H1 (cell line): ENCODE results near the gene TTC28. TPM values are rescaled to one million over a fixed set of nuclear protein-coding genes. Genes with fewer than 3 reads are reported as not detected.

Source experiments
- CTCF ChIA-PET: fragments of 300-600 bp; sonication (Branson Sonifier 250); formaldehyde crosslinking; loops from one replicate; lab custom pipeline; 2021; ENCODE audit not compliant: partially characterized antibody; lab: Charles Lee
- POLR2A ChIA-PET: fragments of 300-600 bp; sonication (Branson Sonifier 250); formaldehyde crosslinking; loops from one replicate; lab custom pipeline; 2021; ENCODE audit warnings: inconsistent platforms; ENCODE audit not compliant: partially characterized antibody; lab: Charles Lee
- DNase-seq, 2 experiments: peaks; one replicate each; pipeline versions ENCODE4 v3.0.0 to v3.0.0-alpha.2; 2010 to 2022; ENCODE audit warnings: low spot score in 2 of 2, low read depth in 1 of 2, mixed read lengths in 1 of 2
- FAIRE-seq: peaks from 2 replicates; lab custom pipeline; 2011; peaks lifted over from hg19 to GRCh38; lab: Jason Lieb, UNC
- H2AFZ ChIP-seq: 2 replicates; pipeline ENCODE4 v1.8.1; 2012; ENCODE audit warnings: low read length, inconsistent platforms
- H2AK5ac ChIP-seq: 2 replicates; pipeline ENCODE4 v1.6.1; 2013; ENCODE audit warnings: low read depth, low read length
- H2BK120ac ChIP-seq: replicated peaks from 2 replicates; pipeline ENCODE3; 2013; ENCODE audit warnings: low read depth, low read length, inconsistent platforms
- H2BK12ac ChIP-seq: 2 replicates; pipeline ENCODE4 v1.6.1; 2013; ENCODE audit warnings: low read depth, low read length
- H2BK15ac ChIP-seq: 2 replicates; pipeline ENCODE4 v1.6.1; 2013; ENCODE audit warnings: low read length
- H2BK20ac ChIP-seq: 2 replicates; pipeline ENCODE4 v1.6.1; 2013; ENCODE audit warnings: low read length
- H2BK5ac ChIP-seq: 2 replicates; pipeline ENCODE4 v1.6.1; 2013; ENCODE audit warnings: low read depth, low read length
- H3K14ac ChIP-seq: 2 replicates; pipeline ENCODE4 v1.6.1; 2013; ENCODE audit warnings: inconsistent platforms; ENCODE audit not compliant: insufficient read length
- H3K18ac ChIP-seq: 2 replicates; pipeline ENCODE4 v1.6.1; 2013; ENCODE audit warnings: low read length; ENCODE audit errors: extremely low read depth
- H3K23ac ChIP-seq: 2 replicates; pipeline ENCODE4 v1.6.1; 2013; ENCODE audit warnings: inconsistent platforms; ENCODE audit not compliant: insufficient read length
- H3K23me2 ChIP-seq: 2 replicates; pipeline ENCODE4 v1.6.1; 2013; ENCODE audit warnings: low read depth, low read length
- H3K27ac ChIP-seq: 2 replicates; pipeline ENCODE4 v1.6.1; 2011; ENCODE audit warnings: low read depth, low read length, inconsistent platforms
- H3K27me3 ChIP-seq, 4 experiments: replicated peaks in 1 of 4; 1 replicate in 1 of 4; 2 replicates in 3 of 4; pipeline versions ENCODE4 v1.6.1 to v1.8.1; 2011 to 2013; ENCODE audit warnings: low read length in 3 of 4, mild to moderate bottlenecking in 3 of 4, inconsistent platforms in 2 of 4, mixed read lengths in 2 of 4, moderate library complexity in 1 of 4; ENCODE audit not compliant: control insufficient read depth in 3 of 4, insufficient read depth in 3 of 4; ENCODE audit errors: extremely low read depth in 1 of 4
- H3K36me3 ChIP-seq, 4 experiments: 2 replicates each; pipeline versions ENCODE4 v1.6.1 to v1.8.1; 2011 to 2013; ENCODE audit warnings: mild to moderate bottlenecking in 4 of 4, low read length in 3 of 4, moderate library complexity in 2 of 4, control low read depth in 1 of 4, inconsistent platforms in 1 of 4; ENCODE audit not compliant: insufficient read depth in 4 of 4, control insufficient read depth in 2 of 4
- H3K4ac ChIP-seq: replicated peaks from 2 replicates; pipeline ENCODE3; 2013; ENCODE audit warnings: low read length, low read depth, mixed read lengths, inconsistent platforms; ENCODE audit not compliant: insufficient read length
- H3K4me1 ChIP-seq, 4 experiments: replicated peaks in 1 of 4; 1 replicate in 1 of 4; 2 replicates in 3 of 4; pipeline versions ENCODE4 v1.6.1 to v1.8.1; 2011 to 2013; ENCODE audit warnings: low read length in 3 of 4, inconsistent platforms in 2 of 4, mixed read lengths in 1 of 4; ENCODE audit not compliant: insufficient read depth in 4 of 4, control insufficient read depth in 3 of 4
- H3K4me2 ChIP-seq, 2 experiments: 2 replicates each; pipeline versions ENCODE4 v1.6.1 to v1.8.1; 2011 to 2013; ENCODE audit warnings: low read depth in 2 of 2, low read length in 2 of 2, control low read depth in 1 of 2, inconsistent platforms in 1 of 2, mild to moderate bottlenecking in 1 of 2; ENCODE audit not compliant: insufficient read depth in 1 of 2
- H3K4me3 ChIP-seq, 4 experiments: fragments of 200-600, 300-600 bp in 1 of 4; sonication (generic), shearing (Covaris generic), sonication (Bioruptor Twin) in 1 of 4; 2 replicates each; pipeline versions ENCODE4 v1.5.1 to v1.8.1; 2011 to 2016; ENCODE audit warnings: low read length in 4 of 4, low read depth in 3 of 4, control low read depth in 2 of 4, inconsistent platforms in 2 of 4, mild to moderate bottlenecking in 2 of 4, mixed read lengths in 1 of 4, moderate library complexity in 1 of 4; ENCODE audit not compliant: insufficient read depth in 2 of 4; ENCODE audit errors: extremely low read depth in 1 of 4
- H3K56ac ChIP-seq: replicated peaks from 2 replicates; pipeline ENCODE3; 2013; ENCODE audit warnings: low read depth, mild to moderate bottlenecking, mixed read lengths, low read length, inconsistent platforms; ENCODE audit not compliant: insufficient read length
- H3K79me1 ChIP-seq: 2 replicates; pipeline ENCODE4 v1.6.1; 2013; ENCODE audit warnings: low read depth, low read length, control low read depth
- H3K79me2 ChIP-seq, 2 experiments: 2 replicates each; pipeline versions ENCODE4 v1.6.1 to v1.8.1; 2012 to 2013; ENCODE audit warnings: low read length in 2 of 2, mild to moderate bottlenecking in 2 of 2, inconsistent platforms in 1 of 2; ENCODE audit not compliant: insufficient read depth in 2 of 2, control insufficient read depth in 1 of 2
- H3K9ac ChIP-seq, 4 experiments: replicated peaks in 1 of 4; 1 replicate in 1 of 4; 2 replicates in 3 of 4; pipeline versions ENCODE4 v1.6.1 to v1.8.1; 2011 to 2013; ENCODE audit warnings: low read depth in 3 of 4, low read length in 3 of 4, control low read depth in 2 of 4, mild to moderate bottlenecking in 2 of 4, moderate library complexity in 2 of 4, inconsistent platforms in 1 of 4; ENCODE audit errors: extremely low read depth in 1 of 4
- H3K9me3 ChIP-seq, 2 experiments: 2 replicates each; pipeline versions ENCODE4 v1.6.1 to v1.8.1; 2012 to 2013; ENCODE audit warnings: mild to moderate bottlenecking in 2 of 2, moderate library complexity in 2 of 2, control low read depth in 1 of 2, inconsistent platforms in 1 of 2, low read depth in 1 of 2, low read length in 1 of 2, mixed read lengths in 1 of 2; ENCODE audit not compliant: insufficient read depth in 2 of 2
- H4K20me1 ChIP-seq, 2 experiments: replicated peaks in 1 of 2; 2 replicates each; pipeline versions ENCODE3 to v1.8.1; 2011 to 2013; ENCODE audit warnings: inconsistent platforms in 2 of 2, low read length in 2 of 2, mild to moderate bottlenecking in 1 of 2; ENCODE audit not compliant: insufficient read depth in 2 of 2, control insufficient read depth in 1 of 2
- H4K5ac ChIP-seq: 2 replicates; pipeline ENCODE4 v1.6.1; 2013; ENCODE audit warnings: low read length, low read depth, mixed read lengths, inconsistent platforms; ENCODE audit not compliant: insufficient read length
- H4K8ac ChIP-seq: 2 replicates; pipeline ENCODE4 v1.8.0; 2013; ENCODE audit warnings: mild to moderate bottlenecking, moderate library complexity, low read length, inconsistent platforms; ENCODE audit not compliant: insufficient read depth; ENCODE audit errors: extremely low read depth
- H4K91ac ChIP-seq: replicated peaks from 2 replicates; pipeline ENCODE3; 2013; ENCODE audit warnings: low read length, mixed read lengths, inconsistent platforms; ENCODE audit not compliant: insufficient read length
- ASH2L ChIP-seq: fragments of 200-600, 300-600 bp; sonication (generic); IDR thresholded peaks from one replicate; pipeline ENCODE4 v1.7.1; 2017; ENCODE audit warnings: low read length
- CBX8 ChIP-seq: fragments of 300-800, 300-1000 bp; sonication (generic); IDR thresholded peaks from 2 replicates; pipeline ENCODE4 v1.7.1; 2016; ENCODE audit warnings: low read depth, low read length, borderline replicate concordance
- KDM1A ChIP-seq: fragments of 200-600, 300-600 bp; sonication (generic); IDR thresholded peaks from 2 replicates; pipeline ENCODE4 v1.7.1; 2016; ENCODE audit warnings: mild to moderate bottlenecking, low read length, borderline replicate concordance
- KDM4A ChIP-seq: IDR thresholded peaks from one replicate; pipeline ENCODE4 v1.7.1; 2012; ENCODE audit warnings: low read depth, mild to moderate bottlenecking, moderate library complexity, low read length, inconsistent platforms; ENCODE audit not compliant: severe bottlenecking
- KDM5A ChIP-seq: fragments of 200-600 bp; IDR thresholded peaks from 2 replicates; pipeline ENCODE4 v1.7.1; 2012; ENCODE audit warnings: mild to moderate bottlenecking, low read length, inconsistent platforms, mixed read lengths
- NRF1 ChIP-seq: IDR thresholded peaks from 2 replicates; pipeline ENCODE4 v1.6.1; 2011; ENCODE audit warnings: mild to moderate bottlenecking, low read depth, low read length, improper control_type of control experiment
- POLR2AphosphoS5 ChIP-seq: IDR thresholded peaks from 2 replicates; pipeline ENCODE4 v1.6.1; 2011; ENCODE audit warnings: low read depth, low read length
- SAP30 ChIP-seq: fragments of 300-600 bp; sonication (generic); IDR thresholded peaks from 2 replicates; pipeline ENCODE4 v1.7.1; 2012; ENCODE audit warnings: low read length, moderate library complexity, mild to moderate bottlenecking, inconsistent platforms; ENCODE audit not compliant: insufficient read depth, insufficient replicate concordance
- SRF ChIP-seq: IDR thresholded peaks from 2 replicates; pipeline ENCODE4 v1.6.1; 2011; ENCODE audit warnings: mild to moderate bottlenecking, low read depth, low read length, moderate library complexity
- TAF7 ChIP-seq: optimal IDR thresholded peaks from 2 replicates; pipeline ENCODE3; 2011; ENCODE audit warnings: low read depth, mild to moderate bottlenecking, inconsistent platforms, low read length, moderate library complexity, borderline replicate concordance
- TCF12 ChIP-seq: IDR thresholded peaks from 2 replicates; pipeline ENCODE4 v1.6.1; 2011; ENCODE audit warnings: low read depth, mild to moderate bottlenecking, low read length
- WGBS, 2 experiments: shearing (Covaris generic) in 1 of 2; methylation state at CpG; one replicate each; pipeline versions ENCODE4 v1.1.6 to v1.1.7; 2013 to 2015; ENCODE audit warnings: low lambda C conversion rate in 2 of 2, mixed read lengths in 2 of 2, inconsistent platforms in 1 of 2, low coverage in 1 of 2, missing lambda C conversion rate in 1 of 2; ENCODE audit not compliant: insufficient replicate concordance in 2 of 2, insufficient coverage in 1 of 2, insufficient read length in 1 of 2; ENCODE audit errors: extremely low coverage in 1 of 2, missing lambda C conversion rate in 1 of 2; 5-methylcytosine and 5-hydroxymethylcytosine counted together
- polyA plus RNA-seq, 7 experiments: library from polyadenylated mRNA; depleted of rRNA in 3 of 7; stranded (reverse) in 5 of 7; unstranded in 2 of 7; fragments of >200 nt in 5 of 7; fragments of 200-250 nt in 2 of 7; gene quantifications; 1 replicate in 5 of 7; 2 replicates in 1 of 7; 4 replicates in 1 of 7; pipeline versions ENCODE4 v1.2.1 to v1.2.3, GENCODE V29; 2011 to 2013; ENCODE audit warnings: missing spikeins in 2 of 7, mixed read lengths in 2 of 7
- total RNA-seq: library from RNA; stranded (reverse); fragmentation: NEBNext Ultra II Directional; extraction: Animal tissue kit (Norgen Biotek cat#: 25700); gene quantifications from 2 replicates; pipeline ENCODE4 v1.2.1, GENCODE V29; 2021
- TF ChIP-seq, protein P1 (sequence below): IDR thresholded peaks from 2 replicates; pipeline ENCODE4 v1.6.1; 2012; ENCODE audit warnings: inconsistent platforms
- TF ChIP-seq, protein P2 (sequence below): IDR thresholded peaks from 2 replicates; pipeline ENCODE4 v1.6.1; 2011; ENCODE audit warnings: low read length, improper control_type of control experiment

TTC28 gene
- total and polyA plus RNA-seq, 2 of the 8 experiments (the other 6 are each of a cell fraction or from before 2014, with no cell fraction given) = 2.6 to 12.6 TPM

DNA sequence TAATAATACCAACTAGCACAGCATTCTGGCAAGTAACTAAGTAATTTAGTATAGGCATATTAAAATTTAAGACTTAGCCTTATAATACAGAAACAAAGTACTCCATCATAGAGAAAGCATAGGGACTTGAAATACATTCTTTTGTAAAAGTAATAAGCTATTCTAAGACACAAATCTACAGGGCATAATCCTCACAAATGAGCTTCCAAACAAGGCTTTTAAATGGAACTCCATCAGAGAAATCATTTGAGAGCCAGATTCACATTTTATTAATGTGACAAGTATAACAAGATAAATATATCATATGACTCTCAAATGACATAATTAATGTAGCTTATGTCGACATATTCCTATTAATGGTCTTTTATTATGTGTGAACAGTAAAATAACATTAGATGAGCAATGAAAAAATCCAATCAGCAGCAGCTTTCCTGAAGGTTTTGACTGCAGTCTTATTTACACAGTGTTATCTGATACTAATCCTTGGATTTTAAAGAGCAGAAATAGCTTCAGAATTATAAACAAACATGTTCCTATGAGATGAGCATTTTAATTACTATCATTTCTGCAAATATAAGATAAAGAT is 241.4 kb downstream of the TTC28 start:
- Histone ChIP-seq H3K27me3 (no peaks in the 10 kb centered on the region; a peak in 1 of 7 replicates), H3K79me2 (no peaks in the 10 kb centered on the region), H3K27ac (no peak overlapping the region), H2AK5ac (no peak overlapping the region), H3K23ac (no peak overlapping the region), H3K14ac (no peak overlapping the region), H2AFZ (no peak overlapping the region), H4K91ac (no peak overlapping the region), H3K4me1 (peaks cover 0 to 3% (median 1%) of the 10 kb centered on the region in 4 experiments; a peak in 2 of 7 replicates), H3K4me3 (no peak overlapping the region), H3K4me2 (no peak overlapping the region), H3K36me3 (no peaks in the 10 kb centered on the region), H3K18ac (no peak overlapping the region), H3K23me2 (peaks cover 8% of the 10 kb centered on the region), H4K5ac (no peak overlapping the region), H3K79me1 (no peaks in the 10 kb centered on the region), H2BK15ac (no peak overlapping the region), H4K8ac (no peak overlapping the region), H3K56ac (no peak overlapping the region), H3K9ac (no peak overlapping the region), H3K4ac (no peak overlapping the region), H2BK5ac (no peak overlapping the region), H4K20me1 (no peaks in the 10 kb centered on the region), H2BK12ac (no peak overlapping the region), H3K9me3 (no peaks in the 10 kb centered on the region), H2BK120ac (no peak overlapping the region), H2BK20ac (no peak overlapping the region)
- no peak for DNase-seq
- POLR2A ChIA-PET = no interaction called here
- no peak for FAIRE-seq
- CTCF ChIA-PET = interaction anchor here (0.8 to 7.2 kb wide), 2 partner anchors 252 to 386 kb away, joined by 3 to 51 read pairs; no protein-coding TSS in a partner anchor
- WGBS, 2 experiments = 95% methylated on average over 1 of the region's 1 CpG; no CpG with 5 or more reads in 1 of the 2 experiments
- TF ChIP-seq KDM5A (no peak), SAP30 (no peak), POLR2AphosphoS5 (no peak), CBX8 (no peak), NRF1 (no peak), KDM4A (no peak), TCF12 (no peak), KDM1A (no peak), TAF7 (no peak), SRF (no peak), ASH2L (no peak)
- TF ChIP-seq, protein P1, sequence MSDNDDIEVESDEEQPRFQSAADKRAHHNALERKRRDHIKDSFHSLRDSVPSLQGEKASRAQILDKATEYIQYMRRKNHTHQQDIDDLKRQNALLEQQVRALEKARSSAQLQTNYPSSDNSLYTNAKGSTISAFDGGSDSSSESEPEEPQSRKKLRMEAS = no peak
- TF ChIP-seq, protein P2, sequence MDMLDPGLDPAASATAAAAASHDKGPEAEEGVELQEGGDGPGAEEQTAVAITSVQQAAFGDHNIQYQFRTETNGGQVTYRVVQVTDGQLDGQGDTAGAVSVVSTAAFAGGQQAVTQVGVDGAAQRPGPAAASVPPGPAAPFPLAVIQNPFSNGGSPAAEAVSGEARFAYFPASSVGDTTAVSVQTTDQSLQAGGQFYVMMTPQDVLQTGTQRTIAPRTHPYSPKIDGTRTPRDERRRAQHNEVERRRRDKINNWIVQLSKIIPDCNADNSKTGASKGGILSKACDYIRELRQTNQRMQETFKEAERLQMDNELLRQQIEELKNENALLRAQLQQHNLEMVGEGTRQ = no peak
